ENCODE measurements around the gene ARHGAP30.
A peak's percentile ranks its signal among the peaks of the same experiment; 100 is the strongest.

Gene ARHGAP30

DNA sequence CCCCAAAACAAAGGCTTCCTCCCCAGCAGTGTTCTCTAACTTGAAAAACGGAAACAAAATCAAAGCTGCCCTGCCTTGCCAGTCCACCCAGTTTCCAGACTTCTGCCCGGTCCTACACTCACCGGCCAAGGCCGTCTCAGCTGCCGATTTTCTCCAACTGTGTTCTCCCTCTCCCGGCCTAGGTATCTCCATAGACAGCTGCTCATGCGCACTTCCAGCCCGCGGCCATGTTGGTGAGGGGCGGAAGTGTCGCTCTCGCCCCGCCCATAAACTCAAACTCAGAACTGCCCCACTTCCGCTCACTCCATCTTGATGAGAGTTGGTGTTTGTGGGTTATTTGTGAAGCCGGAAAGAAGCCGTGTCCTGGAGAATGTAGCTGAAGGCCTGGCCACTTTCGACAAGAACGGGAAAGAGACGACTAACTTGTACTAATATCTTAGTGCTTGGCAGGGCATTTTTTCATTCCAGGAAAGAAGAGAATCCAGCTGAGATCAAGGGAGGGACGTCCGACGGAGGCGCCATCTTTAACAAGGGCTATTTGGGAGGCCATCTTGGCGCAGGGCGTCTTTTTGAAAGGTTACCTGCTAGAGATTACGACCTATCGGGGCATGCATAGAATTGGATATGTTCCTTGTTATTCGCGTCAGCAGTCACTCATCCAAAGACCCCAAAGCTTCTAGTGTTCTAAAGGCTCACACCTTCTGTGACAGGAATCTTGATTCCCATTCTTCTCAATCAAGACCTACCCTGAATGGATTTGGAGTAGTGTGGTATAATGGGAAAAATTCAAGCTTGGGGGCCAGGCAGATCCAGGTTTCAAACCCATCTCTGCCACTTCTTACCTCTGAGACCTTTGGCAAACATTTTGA lies 23.7 kb downstream of the ARHGAP30 start, which contains the start of gene USF1:
Gene USF1 (minus strand): TSS at position 242 of the 869 bp plus-strand sequence. CDS start 2,702 bp downstream, outside the sequence.
- Histone ChIP-seq H3K9ac (ENCODE audit: low read length) (peak within 1 kb of the TSS; percentile 98), H3K36me3 (ENCODE audit: control insufficient read depth, insufficient read depth, low read length, severe bottlenecking) (peaks cover 20% of the 10 kb centered on the region), H3K27me3 (replicated peaks; ENCODE audit: control insufficient read depth, insufficient read depth, low read length) (no peaks in the 10 kb centered on the region), H3K9me3 (ENCODE audit: control insufficient read depth, low read length) (peaks cover 18% of the 10 kb centered on the region), H3K4me3 (ENCODE audit: low read length) (peak within 1 kb of the TSS; percentile 96), H3K4me1 (ENCODE audit: control insufficient read depth, insufficient read depth, low read length) (peaks cover 14% of the 10 kb centered on the region)
- peak; percentile 98 for DNase-seq (ENCODE audit: low read depth)

DNA sequence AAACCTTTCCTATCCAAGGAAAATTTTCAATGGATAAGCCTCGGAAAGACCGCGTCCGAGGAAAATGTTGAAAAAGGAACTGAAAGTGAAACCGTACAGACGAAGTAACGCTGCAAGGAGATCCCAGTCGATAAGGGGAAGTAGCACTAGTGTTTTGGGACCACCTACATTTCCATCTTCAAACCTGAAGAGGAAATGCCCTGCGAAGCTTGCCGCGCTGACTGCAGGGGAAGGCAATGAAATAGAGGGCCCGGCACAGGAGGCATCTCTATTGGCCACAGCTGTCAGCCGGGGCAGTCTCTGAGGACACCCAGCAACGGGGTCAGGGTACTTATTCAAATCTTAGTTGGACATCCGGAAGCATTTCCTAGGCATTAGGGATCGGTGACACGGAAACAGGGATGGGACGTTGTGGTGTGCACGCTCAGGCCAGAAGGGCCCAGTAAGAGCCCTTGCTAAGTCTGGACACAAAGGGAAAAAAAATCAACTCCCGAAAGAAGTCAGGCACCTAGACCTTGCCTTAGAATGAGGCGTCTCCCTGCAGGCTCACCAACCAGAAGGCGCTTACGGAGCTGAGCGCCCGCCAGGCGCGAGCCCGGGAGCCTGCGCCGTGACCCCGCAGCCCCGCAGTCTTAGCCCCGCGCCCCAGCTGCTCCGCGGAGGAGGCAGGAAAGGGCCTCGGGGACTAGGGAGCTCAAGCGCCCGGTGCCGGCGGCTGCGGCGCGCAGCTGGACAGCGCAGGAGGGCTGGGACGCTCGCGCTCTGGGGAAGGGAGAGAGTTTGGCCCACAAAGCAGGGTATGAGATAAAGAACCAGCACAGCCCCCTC lies 24.6 kb downstream of the ARHGAP30 start:
- peaks cover 18% of the 10 kb centered on the region for H3K9me3 ChIP-seq (ENCODE audit: control insufficient read depth, low read length)
- peaks cover 28% of the 10 kb centered on the region for H3K36me3 ChIP-seq (ENCODE audit: control insufficient read depth, insufficient read depth, low read length, severe bottlenecking)
- H3K4me1 ChIP-seq (ENCODE audit: control insufficient read depth, insufficient read depth, low read length): peaks cover 14% of the 10 kb centered on the region
- H3K27me3 ChIP-seq (replicated peaks; ENCODE audit: control insufficient read depth, insufficient read depth, low read length): no peaks in the 10 kb centered on the region
- peak overlapping the region; percentile 96 for H3K4me3 ChIP-seq (ENCODE audit: low read length)
- peak overlapping the region; percentile 98 for H3K9ac ChIP-seq (ENCODE audit: low read length)
- peak; percentile 78 for DNase-seq (ENCODE audit: low read depth)

- peaks cover 34% of the 10 kb centered on the region for H3K36me3 ChIP-seq (ENCODE audit: control insufficient read depth, insufficient read depth, low read length, severe bottlenecking)
- H3K4me1 ChIP-seq (ENCODE audit: control insufficient read depth, insufficient read depth, low read length): peaks cover 14% of the 10 kb centered on the region
- H3K9ac ChIP-seq (ENCODE audit: low read length): peak overlapping the region; percentile 98
- H3K27me3 ChIP-seq (replicated peaks; ENCODE audit: control insufficient read depth, insufficient read depth, low read length): no peaks in the 10 kb centered on the region
- H3K4me3 ChIP-seq (ENCODE audit: low read length): peak overlapping the region; percentile 96
- H3K9me3 ChIP-seq (ENCODE audit: control insufficient read depth, low read length): peaks cover 14% of the 10 kb centered on the region
- DNase-seq (ENCODE audit: low read depth): peak; percentile 45
These were observed 25.2 kb downstream of the ARHGAP30 start for GRCh38 chr1:161044535-161044907.

- Histone ChIP-seq H3K27me3 (replicated peaks; ENCODE audit: control insufficient read depth, insufficient read depth, low read length) (no peaks in the 10 kb centered on the region), H3K36me3 (ENCODE audit: control insufficient read depth, insufficient read depth, low read length, severe bottlenecking) (peaks cover 50% of the 10 kb centered on the region)
These were observed 30.1 kb downstream of the ARHGAP30 start for GRCh38 chr1:161039546-161039945.

GRCh38 chr1:161039154-161039545 lies 30.5 kb downstream of the ARHGAP30 start:
- H3K4me3 ChIP-seq (ENCODE audit: low read length): no peak overlapping the region
- peaks cover 50% of the 10 kb centered on the region for H3K36me3 ChIP-seq (ENCODE audit: control insufficient read depth, insufficient read depth, low read length, severe bottlenecking)

More at GRCh38 chr1:161039546-161039945, 30.1 kb downstream of the ARHGAP30 start:
- Histone ChIP-seq H3K9me3 (ENCODE audit: control insufficient read depth, low read length) (no peaks in the 10 kb centered on the region), H3K4me1 (ENCODE audit: control insufficient read depth, insufficient read depth, low read length) (peaks cover 10% of the 10 kb centered on the region), H3K9ac (ENCODE audit: low read length) (no peak overlapping the region), H3K4me3 (ENCODE audit: low read length) (no peak overlapping the region)
- DNase-seq (ENCODE audit: low read depth): no peak

DNA sequence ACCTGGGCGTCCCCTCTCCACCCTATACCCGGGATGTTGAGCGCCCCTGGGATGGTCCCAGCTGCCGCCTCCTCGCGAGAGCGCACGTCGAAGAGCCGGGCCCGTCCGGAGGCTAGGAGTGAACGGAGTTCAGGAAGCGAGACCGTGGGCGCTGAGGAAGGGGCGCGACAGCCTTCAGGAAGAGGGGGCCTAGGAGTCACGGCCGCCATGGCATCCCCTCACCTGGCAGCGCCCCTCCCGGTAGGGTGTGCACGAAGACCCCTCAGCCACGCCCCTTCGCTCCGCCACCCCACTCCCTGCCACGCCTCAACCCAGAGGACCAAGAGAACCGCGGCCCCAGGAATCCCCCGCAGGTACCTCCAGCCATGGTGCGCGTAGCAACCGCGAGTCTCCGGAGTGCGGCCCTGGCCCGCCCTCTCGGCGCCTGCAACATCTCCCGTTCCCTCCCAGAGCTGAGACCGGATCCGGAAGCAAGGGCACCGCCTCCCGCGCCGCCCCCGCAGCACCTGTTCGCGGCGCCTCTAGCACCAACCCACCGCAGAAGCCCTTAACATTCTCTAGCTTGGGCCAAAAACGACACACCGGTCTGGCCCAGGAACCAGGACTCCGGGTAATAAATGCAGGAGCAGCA lies 31.1 kb downstream of the ARHGAP30 start, which contains the start of gene TSTD1:
Gene TSTD1 (minus strand): TSS at position 442 of the 631 bp plus-strand sequence. CDS start 75 bp downstream, at position 367.
- no peak within 1 kb of the TSS for H3K4me3 ChIP-seq (ENCODE audit: low read length)
- DNase-seq (ENCODE audit: low read depth): no peak
- no peaks in the 10 kb centered on the region for H3K9me3 ChIP-seq (ENCODE audit: control insufficient read depth, low read length)
- peaks cover 50% of the 10 kb centered on the region for H3K36me3 ChIP-seq (ENCODE audit: control insufficient read depth, insufficient read depth, low read length, severe bottlenecking)
- H3K27me3 ChIP-seq (replicated peaks; ENCODE audit: control insufficient read depth, insufficient read depth, low read length): no peaks in the 10 kb centered on the region
- H3K4me1 ChIP-seq (ENCODE audit: control insufficient read depth, insufficient read depth, low read length): peaks cover 4% of the 10 kb centered on the region
- H3K9ac ChIP-seq (ENCODE audit: low read length): peak within 1 kb of the TSS; percentile 5

More at GRCh38 chr1:161039154-161039545, 30.5 kb downstream of the ARHGAP30 start:
- H3K9ac ChIP-seq (ENCODE audit: low read length): no peak overlapping the region
- no peaks in the 10 kb centered on the region for H3K27me3 ChIP-seq (replicated peaks; ENCODE audit: control insufficient read depth, insufficient read depth, low read length)
- no peak for DNase-seq (ENCODE audit: low read depth)
- H3K4me1 ChIP-seq (ENCODE audit: control insufficient read depth, insufficient read depth, low read length): peaks cover 6% of the 10 kb centered on the region
- no peaks in the 10 kb centered on the region for H3K9me3 ChIP-seq (ENCODE audit: control insufficient read depth, low read length)

GRCh38 chr1:161037661-161038522 lies 31.8 kb downstream of the ARHGAP30 start:
- no peaks in the 10 kb centered on the region for H3K9me3 ChIP-seq (ENCODE audit: control insufficient read depth, low read length)
- no peak for DNase-seq (ENCODE audit: low read depth)

DNA sequence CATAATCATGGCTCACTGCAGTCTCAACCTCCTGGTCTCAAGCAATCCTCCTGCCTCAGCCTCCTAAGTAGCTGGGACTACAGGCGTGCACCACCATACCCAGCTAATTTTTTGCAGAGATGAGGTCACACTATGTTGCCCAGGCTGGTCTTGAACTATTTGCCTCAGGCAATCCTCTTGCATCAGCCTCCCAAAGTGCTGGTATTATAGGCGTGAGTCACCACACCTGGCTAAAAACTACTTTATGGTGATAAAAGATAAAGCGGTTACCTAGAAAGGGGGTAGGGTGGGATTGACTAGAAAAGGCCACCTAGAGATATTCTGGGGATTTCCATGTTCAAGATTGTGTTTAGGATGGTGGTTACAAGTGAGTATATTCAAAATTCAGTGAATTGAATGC lies 35.9 kb downstream of the ARHGAP30 start:
- Histone ChIP-seq H3K9ac (ENCODE audit: low read length) (no peak overlapping the region), H3K27me3 (replicated peaks; ENCODE audit: control insufficient read depth, insufficient read depth, low read length) (no peaks in the 10 kb centered on the region), H3K36me3 (ENCODE audit: control insufficient read depth, insufficient read depth, low read length, severe bottlenecking) (peaks cover 8% of the 10 kb centered on the region), H3K4me1 (ENCODE audit: control insufficient read depth, insufficient read depth, low read length) (peaks cover 29% of the 10 kb centered on the region), H3K4me3 (ENCODE audit: low read length) (no peak overlapping the region), H3K9me3 (ENCODE audit: control insufficient read depth, low read length) (no peaks in the 10 kb centered on the region)
- no peak for DNase-seq (ENCODE audit: low read depth)

More at GRCh38 chr1:161037661-161038522, 31.8 kb downstream of the ARHGAP30 start:
- H3K4me3 ChIP-seq (ENCODE audit: low read length): no peak overlapping the region
- H3K4me1 ChIP-seq (ENCODE audit: control insufficient read depth, insufficient read depth, low read length): peaks cover 8% of the 10 kb centered on the region
- H3K9ac ChIP-seq (ENCODE audit: low read length): no peak overlapping the region
- peaks cover 49% of the 10 kb centered on the region for H3K36me3 ChIP-seq (ENCODE audit: control insufficient read depth, insufficient read depth, low read length, severe bottlenecking)
- no peaks in the 10 kb centered on the region for H3K27me3 ChIP-seq (replicated peaks; ENCODE audit: control insufficient read depth, insufficient read depth, low read length)

DNA sequence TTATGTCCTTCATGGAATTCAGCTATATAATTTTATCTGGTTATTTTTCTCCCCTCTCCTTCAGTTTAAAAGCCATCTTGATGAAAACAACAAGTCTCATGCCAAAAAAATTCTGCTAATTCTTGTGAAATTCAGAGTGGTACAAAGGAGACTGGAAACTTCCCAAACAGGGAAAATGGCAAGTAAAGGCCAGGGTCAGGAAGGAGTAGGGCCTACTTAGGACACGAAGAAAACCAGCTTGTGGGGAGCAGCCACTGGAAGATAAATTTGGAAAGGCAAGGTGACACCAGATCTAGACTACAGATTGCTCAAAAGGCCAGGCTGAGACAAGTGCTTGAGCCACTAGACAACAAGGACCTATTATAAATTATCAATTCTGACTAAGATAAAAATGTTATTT lies 37.3 kb downstream of the ARHGAP30 start:
- peaks cover 29% of the 10 kb centered on the region for H3K4me1 ChIP-seq (ENCODE audit: control insufficient read depth, insufficient read depth, low read length)
- DNase-seq (ENCODE audit: low read depth): peak; percentile 34
- H3K9me3 ChIP-seq (ENCODE audit: control insufficient read depth, low read length): no peaks in the 10 kb centered on the region
- peak overlapping the region; percentile 75 for H3K9ac ChIP-seq (ENCODE audit: low read length)
- no peaks in the 10 kb centered on the region for H3K27me3 ChIP-seq (replicated peaks; ENCODE audit: control insufficient read depth, insufficient read depth, low read length)
- no peaks in the 10 kb centered on the region for H3K36me3 ChIP-seq (ENCODE audit: control insufficient read depth, insufficient read depth, low read length, severe bottlenecking)
- H3K4me3 ChIP-seq (ENCODE audit: low read length): peak overlapping the region; percentile 32

DNA sequence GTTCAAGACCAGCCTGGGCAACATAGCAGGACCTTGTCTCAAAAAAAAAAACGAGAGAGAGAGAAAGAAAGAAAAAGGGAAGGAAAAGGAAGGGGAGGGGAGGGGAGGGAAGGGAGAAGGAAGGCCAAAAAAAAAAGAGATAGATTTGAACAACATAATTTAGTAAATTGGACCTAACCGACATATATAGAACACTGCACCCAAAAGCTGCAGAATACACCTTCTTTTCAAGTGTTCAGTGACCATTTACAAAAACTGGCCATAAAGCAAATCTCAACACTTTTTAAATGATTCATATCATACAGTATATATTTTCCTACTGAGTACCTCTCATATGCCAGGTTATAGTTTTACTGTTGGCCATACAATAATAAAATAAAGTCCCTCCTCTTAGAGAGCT lies 37.8 kb downstream of the ARHGAP30 start:
- Histone ChIP-seq H3K36me3 (ENCODE audit: control insufficient read depth, insufficient read depth, low read length, severe bottlenecking) (no peaks in the 10 kb centered on the region), H3K27me3 (replicated peaks; ENCODE audit: control insufficient read depth, insufficient read depth, low read length) (no peaks in the 10 kb centered on the region), H3K9me3 (ENCODE audit: control insufficient read depth, low read length) (no peaks in the 10 kb centered on the region), H3K9ac (ENCODE audit: low read length) (peak overlapping the region; percentile 75), H3K4me1 (ENCODE audit: control insufficient read depth, insufficient read depth, low read length) (peaks cover 29% of the 10 kb centered on the region), H3K4me3 (ENCODE audit: low read length) (peak overlapping the region; percentile 32)
- DNase-seq (ENCODE audit: low read depth): no peak
